ENCODE measurements around the gene SDHA.

Gene SDHA

DNA sequence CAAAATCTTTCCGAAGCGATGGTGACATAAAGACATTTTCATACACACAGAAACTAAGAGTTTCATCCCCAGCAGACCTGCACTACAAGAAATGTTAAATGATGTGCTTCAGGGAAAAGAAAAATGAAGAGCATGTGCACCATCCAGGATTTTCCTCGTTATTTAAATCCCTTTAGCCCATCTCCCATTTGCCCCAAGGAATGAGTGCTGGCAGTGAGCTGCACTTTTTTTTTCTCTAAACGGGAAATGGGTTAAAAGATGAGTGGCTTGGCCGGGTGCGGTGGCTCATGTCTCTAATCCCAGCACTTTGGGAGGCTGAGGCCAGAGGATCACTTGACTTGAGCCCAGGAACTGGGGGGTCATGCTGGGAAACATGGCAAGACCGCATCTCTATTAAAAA is 33.6 kb upstream of the SDHA start:
- no peak for DNase-seq
- intact Hi-C loops (cut with DNase I): no loop called here

- intact Hi-C loops (cut with DNase I): no loop called here
- DNase-seq: no peak
These were observed 32.7 kb upstream of the SDHA start for GRCh38 chr5:185095-186070.

- intact Hi-C loops (cut with DNase I): no loop called here
- no peak for DNase-seq
These were observed 31.8 kb upstream of the SDHA start for GRCh38 chr5:186091-187041.

DNA sequence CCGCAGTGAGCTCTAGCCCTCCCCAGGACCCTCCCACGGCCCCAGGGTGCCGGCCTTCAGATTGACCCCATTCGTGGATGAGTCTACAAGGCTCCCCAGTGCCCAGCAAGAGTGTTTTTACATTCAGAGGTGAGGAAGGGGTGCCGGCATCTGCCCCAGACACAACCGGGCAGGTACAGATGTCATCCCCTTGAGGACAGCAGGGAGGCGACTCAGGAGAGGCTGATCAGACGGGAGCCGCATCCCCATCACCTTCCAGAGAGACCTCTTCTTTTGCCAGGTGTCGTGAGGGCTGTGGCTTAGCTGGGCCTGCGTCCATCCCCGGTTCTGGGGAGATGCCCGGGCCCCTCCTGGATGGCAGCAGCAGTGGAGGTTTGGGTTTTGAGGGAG is 31.1 kb upstream of the SDHA start:
- intact Hi-C loops (cut with DNase I): no loop called here

DNA sequence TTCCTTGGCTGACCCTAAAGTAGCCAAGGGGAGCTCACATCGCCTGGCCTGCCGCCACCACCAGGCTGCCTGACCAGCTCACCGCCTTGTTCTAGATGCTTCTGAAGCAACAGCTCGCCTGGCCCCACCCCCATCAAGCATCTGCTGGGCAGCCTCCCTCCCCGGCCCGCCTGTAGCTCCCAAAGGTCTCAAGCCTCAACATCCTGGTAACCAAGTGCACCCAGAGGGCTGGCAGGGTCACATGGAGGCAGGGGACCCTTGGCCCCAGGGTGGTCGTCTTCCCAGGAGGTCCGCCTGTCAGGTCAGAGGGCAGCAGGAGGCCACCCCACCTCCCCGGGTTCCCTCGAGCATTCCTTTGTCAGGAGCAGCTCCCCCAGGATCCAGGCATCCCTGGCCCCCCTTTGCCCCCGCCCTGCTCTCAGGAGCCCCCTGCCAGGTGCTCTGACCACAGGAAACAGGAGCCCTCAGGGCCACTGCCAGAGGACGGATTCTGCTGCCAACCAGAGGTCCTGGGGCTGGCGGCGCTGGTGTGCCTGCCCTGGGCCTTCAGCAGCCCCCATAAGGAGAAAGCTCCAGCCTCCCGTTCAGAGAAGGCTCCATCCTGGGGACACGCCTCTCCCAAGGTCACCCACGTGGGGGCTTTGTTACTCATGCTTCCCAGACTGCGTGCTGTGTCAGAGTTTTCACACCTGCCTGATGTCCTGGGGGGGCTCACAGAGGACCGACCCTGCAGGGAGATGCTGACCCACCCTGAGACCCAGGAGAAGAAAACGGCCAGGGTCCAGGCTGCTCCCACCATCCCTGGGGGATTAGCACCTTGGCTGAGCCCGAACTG is 30.3 kb upstream of the SDHA start:
- DNase-seq: peak in 2 of 42 donors; percentile 16 to 23
- intact Hi-C loops (cut with DNase I): no loop called here

More for the DNA sequence above, 31.1 kb upstream of the SDHA start:
- DNase-seq: peak in 1 of 42 donors; percentile 4

DNA sequence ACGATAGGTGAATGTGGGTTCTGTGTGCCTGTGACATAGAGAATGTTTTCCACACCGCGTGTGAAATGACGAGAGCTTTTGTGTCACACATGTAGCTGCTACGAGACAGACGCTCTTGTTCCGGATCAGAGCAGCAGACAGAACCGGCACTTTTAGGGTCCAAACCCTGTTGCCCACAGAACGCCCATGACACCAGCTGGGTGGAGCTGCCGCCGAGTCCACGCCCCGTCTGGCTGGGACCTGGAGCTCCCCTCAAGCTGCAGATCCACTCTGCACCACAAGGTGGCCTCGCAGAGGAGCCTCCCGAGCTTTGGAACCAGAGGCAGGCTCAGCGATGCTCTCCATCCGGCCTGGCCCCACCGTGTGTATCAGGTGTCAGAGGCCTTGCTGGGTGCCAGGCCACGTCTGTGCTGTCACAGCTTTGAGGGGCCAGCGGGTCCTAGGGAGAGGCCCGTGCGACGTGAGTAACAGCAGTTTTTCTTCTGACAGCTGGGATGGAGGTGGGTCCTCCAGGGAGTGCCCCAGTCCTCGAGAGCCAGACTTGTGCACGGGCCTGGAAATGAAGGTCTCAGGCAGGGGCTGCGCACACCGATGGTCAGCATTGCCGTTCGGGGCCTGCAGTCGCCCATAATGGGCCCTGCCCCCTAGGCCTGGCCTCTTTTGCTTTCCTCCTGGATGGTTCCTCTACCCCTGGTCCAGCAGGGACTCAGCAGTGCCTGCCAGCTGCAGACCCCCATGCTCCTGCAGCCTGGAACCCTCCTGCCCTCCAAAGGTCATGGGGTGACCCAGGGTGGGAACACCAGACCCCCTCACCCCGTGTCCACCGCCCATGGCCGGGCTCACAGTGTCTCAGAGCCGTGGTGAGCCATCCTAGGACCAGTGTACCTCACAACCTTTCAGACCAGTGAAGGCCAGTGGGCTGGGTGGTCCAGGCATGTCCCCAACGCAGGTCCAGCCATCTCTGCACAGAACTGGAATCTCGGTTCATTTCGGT is 29.3 kb upstream of the SDHA start:
- intact Hi-C loops (cut with DNase I): no loop called here
- peak; percentile 73 to 94 (median 86) for DNase-seq

DNA sequence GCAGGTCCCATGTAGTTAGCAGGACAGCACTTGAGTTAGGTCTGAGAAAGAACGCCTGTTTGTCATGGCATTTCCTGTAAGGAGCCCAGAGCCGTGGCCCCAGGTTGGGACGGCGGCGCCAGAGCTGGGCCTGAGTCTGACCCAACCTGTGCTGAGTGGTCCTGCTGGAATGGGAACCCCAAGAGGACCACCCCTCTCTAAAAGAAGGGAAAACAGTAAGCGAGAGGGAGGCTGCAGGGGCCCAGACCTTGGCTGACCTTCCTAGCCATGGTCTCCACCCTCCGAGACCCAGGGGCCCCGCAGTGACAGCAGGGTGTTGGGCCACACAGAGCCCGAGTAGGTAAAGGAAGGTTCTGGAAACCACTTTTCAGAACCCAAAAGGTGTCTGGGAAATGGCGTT is 28.6 kb upstream of the SDHA start:
- peak in 3 of 42 donors; percentile 19 to 41 (median 26) for DNase-seq
- intact Hi-C loops (cut with DNase I): no loop called here

DNA sequence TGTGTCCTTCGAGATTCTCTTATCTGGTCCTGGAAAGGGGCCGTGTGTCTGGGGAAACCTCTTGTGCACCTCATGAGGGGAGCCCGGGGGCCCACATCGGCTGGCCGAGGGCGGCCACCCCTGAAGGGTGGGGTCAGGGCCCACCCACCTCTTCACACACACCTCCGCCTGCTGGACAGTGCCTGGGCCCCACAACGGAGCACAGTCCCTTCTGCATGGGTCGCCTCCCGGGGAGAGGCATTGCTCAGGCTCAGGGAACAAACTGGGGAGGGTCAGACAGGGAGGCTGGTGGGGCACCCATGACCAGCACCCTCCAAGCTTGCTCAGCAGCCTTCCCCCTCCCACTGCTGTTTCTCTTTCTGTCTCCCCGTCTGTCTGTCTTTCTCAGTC is 28.1 kb upstream of the SDHA start:
- DNase-seq: peak in 4 of 42 donors; percentile 3 to 40 (median 14)
- intact Hi-C loops (cut with DNase I): no loop called here

- intact Hi-C loops (cut with DNase I): no loop called here
- DNase-seq: no peak
These were observed 27.6 kb upstream of the SDHA start for GRCh38 chr5:190366-191035.

DNA sequence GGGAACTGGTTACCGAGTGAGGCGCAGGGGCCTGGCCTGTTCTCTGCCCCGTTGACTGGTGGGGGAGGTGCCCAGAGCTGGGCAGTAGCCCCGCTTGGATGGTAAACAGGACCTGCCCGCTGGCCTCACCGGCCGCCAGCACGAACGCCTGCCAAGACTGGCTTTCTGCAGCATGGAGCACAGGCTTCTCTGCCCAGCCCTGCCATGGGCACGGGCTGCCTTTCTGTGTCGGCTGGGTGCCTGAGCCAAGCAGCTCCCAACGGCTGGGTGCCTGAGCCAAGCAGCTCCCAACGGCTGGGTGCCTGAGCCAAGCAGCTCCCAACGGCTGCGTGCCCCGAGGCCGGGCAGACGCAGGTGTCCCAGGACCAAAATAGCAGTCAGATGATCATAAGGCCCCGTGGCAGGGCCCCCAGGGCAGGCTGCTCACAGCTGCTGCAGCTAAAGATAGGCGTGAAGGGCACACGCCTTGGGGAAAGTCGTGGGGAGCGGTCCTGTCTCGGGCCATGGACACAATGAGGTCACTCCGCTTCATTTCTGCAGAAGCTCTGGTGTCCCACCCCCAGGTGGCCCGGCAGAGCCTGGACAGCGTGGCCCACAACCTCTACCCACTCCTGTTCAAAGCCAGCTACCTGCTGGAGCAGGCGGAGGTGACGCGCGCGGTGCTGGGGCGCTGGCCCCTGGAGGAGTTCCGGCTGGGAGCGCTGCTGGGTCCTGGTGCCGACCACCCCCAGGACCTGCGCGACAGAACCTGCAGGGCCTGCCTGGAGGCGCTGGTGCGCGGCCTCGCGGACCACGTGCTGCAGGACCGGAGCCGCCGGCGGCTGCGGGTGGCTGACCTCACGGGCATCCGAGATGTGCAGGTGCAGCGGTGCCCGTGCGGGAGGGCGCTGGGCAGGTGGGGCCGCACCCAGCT is 26.8 kb upstream of the SDHA start, which contains the start of gene LRRC14B:
LRRC14B (plus strand) TSS at position 460 of the 913 bp plus-strand sequence; CDS start at position 504, 44 bp downstream.
- DNase-seq: peak; percentile 18 to 79 (median 60)
- intact Hi-C loops (cut with DNase I): no loop called here

GRCh38 chr5:191949-192690 is 26.0 kb upstream of the SDHA start:
- intact Hi-C loops (cut with DNase I): no loop called here
- peak in 2 of 42 donors; percentile 2 to 25 for DNase-seq

- intact Hi-C loops (cut with DNase I): no loop called here
- DNase-seq: peak in 1 of 42 donors; percentile 19
These were observed 25.5 kb upstream of the SDHA start for GRCh38 chr5:192691-192969.

DNA sequence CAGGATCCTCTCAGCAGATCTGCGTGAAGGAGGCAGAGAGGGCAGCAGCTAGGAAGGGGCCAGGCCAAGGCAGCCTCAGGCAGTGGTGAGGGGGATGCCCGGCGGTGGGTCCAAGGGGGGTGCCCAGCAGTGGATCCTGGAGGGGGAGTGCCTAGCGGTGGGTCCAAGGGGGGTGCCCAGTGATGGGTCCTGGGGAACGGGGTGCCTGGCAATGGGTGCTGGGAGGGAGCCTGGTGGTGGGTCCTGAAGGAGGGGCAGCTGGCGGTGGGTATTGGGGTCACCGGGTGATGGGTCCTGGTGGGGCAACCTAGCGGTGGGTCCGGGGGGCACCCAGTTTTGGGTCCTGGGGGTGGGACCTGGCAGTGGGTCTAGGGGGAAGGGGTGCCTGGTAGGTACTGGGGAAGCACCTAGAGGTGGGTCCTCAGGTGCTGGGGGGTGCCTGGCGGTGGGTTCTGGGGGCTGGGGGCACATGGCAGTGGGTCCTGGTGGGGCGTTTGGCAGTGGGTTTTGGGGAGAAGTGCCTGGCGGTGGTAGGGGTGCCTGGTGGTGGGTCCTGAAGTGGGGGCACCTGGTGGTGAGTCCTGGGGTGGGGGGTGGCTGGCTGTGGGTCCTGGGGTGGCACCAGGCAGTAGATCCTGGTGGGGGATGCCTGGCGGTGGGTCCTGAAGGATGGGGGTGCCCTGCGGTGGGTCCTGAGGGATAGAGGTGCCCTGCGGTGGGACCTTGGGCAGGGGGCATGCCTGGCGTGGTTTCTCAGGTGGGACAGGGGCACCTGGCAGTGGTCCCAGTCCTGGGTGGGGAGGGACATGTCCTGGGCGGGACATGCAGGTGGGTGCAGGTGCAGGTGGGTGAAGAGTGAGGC is 24.9 kb upstream of the SDHA start:
- intact Hi-C loops (cut with DNase I): no loop called here
- peak in 3 of 42 donors; percentile 5 to 22 (median 16) for DNase-seq

GRCh38 chr5:194102-194501 is 24.0 kb upstream of the SDHA start:
- DNase-seq: peak in 4 of 42 donors; percentile 5 to 34 (median 22)
- intact Hi-C loops (cut with DNase I): no loop called here

All from head of caudate nucleus (tissue), 42 donors.